K562 (cell line): ENCODE data around the gene GUCY1A2. TPM values are rescaled to one million over a fixed set of nuclear protein-coding genes. Genes with fewer than 3 reads are reported as not detected.

Source experiments
- ATAC-seq: fragments of 200-7000 bp; cut with Tn5 transposase; 3 replicates; pipeline ENCODE4 v1.9.1; 2020; ENCODE audit warnings: moderate library complexity
- BruUV-seq: library from RNA; stranded (reverse); fragments of 400-500 nt; replicated peaks from 2 replicates; lab custom pipeline; 2021; lab: Mats Ljungman, UMichigan
- CTCF ChIA-PET: fragments of 300-600 bp; formaldehyde crosslinking; extraction: SDS; loops from one replicate; lab custom pipeline; 2021; ENCODE audit warnings: low intra/inter-chr PET ratio; lab: Yijun Ruan, JAX
- POLR2A ChIA-PET: fragments of 300-600, 350-650 bp; sonication (Branson Sonifier 250); formaldehyde crosslinking; extraction: SDS; loops from one replicate; lab custom pipeline; 2021; ENCODE audit warnings: antibody characterized with exemption, inconsistent platforms; lab: Yijun Ruan, JAX
- DNase-seq, 4 experiments: peaks; one replicate each; pipeline versions ENCODE4 v3.0.0 to v3.0.0-alpha.2; 2011 to 2018; ENCODE audit warnings: low spot score in 3 of 4, mixed read lengths in 3 of 4; ENCODE audit errors: extremely low read depth in 1 of 4
- FAIRE-seq: peaks from 2 replicates; lab custom pipeline; 2011; peaks lifted over from hg19 to GRCh38; lab: Jason Lieb, UNC
- H2AFZ ChIP-seq: 2 replicates; pipeline ENCODE4 v1.6.0; 2011; ENCODE audit warnings: low read depth, low read length, control low read depth, inconsistent platforms
- H3K27ac ChIP-seq: fragments of 200-600 bp; 3 replicates; pipeline ENCODE4 v1.8.0; 2011; ENCODE audit warnings: low read depth, mild to moderate bottlenecking, control low read depth, inconsistent platforms, low read length, moderate library complexity, mixed read lengths; ENCODE audit errors: extremely low read depth
- H3K27me3 ChIP-seq, 2 experiments: fragments of 300-600 bp in 1 of 2; 2 replicates in 1 of 2; 3 replicates in 1 of 2; pipeline versions ENCODE4 v1.6.0 to v1.8.0; 2011; ENCODE audit warnings: inconsistent platforms in 2 of 2, low read length in 2 of 2, mild to moderate bottlenecking in 1 of 2, mixed read lengths in 1 of 2, moderate library complexity in 1 of 2; ENCODE audit not compliant: control insufficient read depth in 2 of 2, insufficient read depth in 2 of 2
- H3K36me3 ChIP-seq: fragments of 300-600 bp; 3 replicates; pipeline ENCODE4 v1.8.0; 2011; ENCODE audit warnings: mild to moderate bottlenecking, low read length, inconsistent platforms; ENCODE audit not compliant: control insufficient read depth, insufficient read depth
- H3K4me1 ChIP-seq, 2 experiments: fragments of 200-600 bp in 1 of 2; replicated peaks in 1 of 2; 2 replicates in 1 of 2; 3 replicates in 1 of 2; pipeline versions ENCODE4 v1.5.1 to v1.8.0; 2011; ENCODE audit warnings: inconsistent platforms in 2 of 2, low read length in 2 of 2, mild to moderate bottlenecking in 1 of 2, mixed read lengths in 1 of 2, moderate library complexity in 1 of 2; ENCODE audit not compliant: control insufficient read depth in 2 of 2, insufficient read depth in 2 of 2
- H3K4me2 ChIP-seq: 2 replicates; pipeline ENCODE4 v1.6.1; 2011; ENCODE audit warnings: low read length, control low read depth, inconsistent platforms, mixed read lengths; ENCODE audit not compliant: insufficient read depth
- H3K4me3 ChIP-seq: fragments of 200-600 bp; sonication (generic), shearing (Covaris generic); 2 replicates; pipeline ENCODE4 v1.5.1; 2016; ENCODE audit warnings: control low read depth, inconsistent platforms
- H3K79me2 ChIP-seq: fragments of 200-600 bp; 3 replicates; pipeline ENCODE4 v1.8.0; 2011; ENCODE audit warnings: low read length, inconsistent platforms; ENCODE audit not compliant: control insufficient read depth, insufficient read depth
- H3K9ac ChIP-seq, 2 experiments: 2 replicates each; pipeline versions ENCODE4 v1.6.0 to v1.6.1; 2011; ENCODE audit warnings: low read depth in 2 of 2, low read length in 2 of 2, control low read depth in 1 of 2, inconsistent platforms in 1 of 2, mild to moderate bottlenecking in 1 of 2, mixed read lengths in 1 of 2; ENCODE audit not compliant: insufficient read depth in 1 of 2
- H3K9me1 ChIP-seq: one replicate; pipeline ENCODE4 v1.6.0; 2011; ENCODE audit warnings: inconsistent platforms, mild to moderate bottlenecking, low read length, moderate library complexity; ENCODE audit not compliant: control insufficient read depth, insufficient read depth
- H3K9me3 ChIP-seq: replicated peaks from 2 replicates; pipeline ENCODE4 v1.5.1; 2011; ENCODE audit warnings: low read depth, low read length, inconsistent platforms; ENCODE audit not compliant: control insufficient read depth, insufficient read depth
- H4K20me1 ChIP-seq: replicated peaks from 2 replicates; pipeline ENCODE4 v1.6.1; 2011; ENCODE audit warnings: low read length, inconsistent platforms, mixed read lengths; ENCODE audit not compliant: control insufficient read depth, insufficient read depth
- FOS ChIP-seq: IDR thresholded peaks from 3 replicates; pipeline ENCODE4 v1.6.1; 2011; ENCODE audit not compliant: insufficient read length; ENCODE audit errors: extremely low read depth
- HOXB6 ChIP-seq: fragments of 250-450 bp; sonication (Bioruptor Pico); IDR thresholded peaks from 2 replicates; pipeline ENCODE4 v1.5.1; 2022; ENCODE audit warnings: mild to moderate bottlenecking, borderline replicate concordance
- NR2C2 ChIP-seq, 2 experiments: fragments of 200-800 bp in 1 of 2; sonication (Bioruptor generic) in 1 of 2; sonication (generic) in 1 of 2; formaldehyde crosslinking in 1 of 2; IDR thresholded peaks; 2 replicates each; pipeline versions ENCODE4 v1.6.1 to v1.8.0; 2016 to 2022; ENCODE audit warnings: mild to moderate bottlenecking in 1 of 2, missing compliant biosample characterization in 1 of 2, missing genetic modification characterization in 1 of 2, missing genetic modification reagents in 1 of 2
- RAD21 ChIP-seq, 2 experiments: fragments of 250-450 bp in 1 of 2; fragments of 450-650 bp in 1 of 2; sonication (Bioruptor Pico) in 1 of 2; formaldehyde crosslinking in 1 of 2; IDR thresholded peaks in 1 of 2; conservative IDR thresholded peaks in 1 of 2; 2 replicates each; pipeline versions ENCODE4 v1.4.0 to v1.8.0; 2020 to 2022; ENCODE audit warnings: mild to moderate bottlenecking in 2 of 2, moderate library complexity in 1 of 2
- RBM34 ChIP-seq: fragments of 200-400 bp; formaldehyde crosslinking; IDR thresholded peaks from 2 replicates; pipeline ENCODE4 v1.6.1; 2018; ENCODE audit warnings: low read length, borderline replicate concordance; ENCODE audit not compliant: insufficient read depth
- YY1 ChIP-seq, 3 experiments: IDR thresholded peaks; 2 replicates each; pipeline ENCODE4 v1.6.1; 2011; ENCODE audit warnings: low read length in 2 of 3, mild to moderate bottlenecking in 2 of 3, moderate library complexity in 2 of 3, borderline replicate concordance in 1 of 3, control low read depth in 1 of 3, low read depth in 1 of 3; ENCODE audit not compliant: insufficient read depth in 3 of 3, insufficient replicate concordance in 2 of 3, control insufficient read depth in 1 of 3, insufficient read length in 1 of 3; ENCODE audit errors: extremely low read depth in 1 of 3
- ZNF174 ChIP-seq: fragments of 250-450 bp; sonication (Bioruptor Pico); IDR thresholded peaks from 2 replicates; pipeline ENCODE4 v1.4.0; 2020; ENCODE audit warnings: mild to moderate bottlenecking
- ZNF507 ChIP-seq: conservative IDR thresholded peaks from 2 replicates; pipeline ENCODE4 v1.6.1; 2017; ENCODE audit warnings: missing genetic modification characterization, missing compliant biosample characterization
- WGBS: fragments of 100-300 bp; shearing (Covaris generic); methylation state at CpG from one replicate; pipeline ENCODE4 v1.1.6; 2016; ENCODE audit warnings: low coverage, mixed read lengths; ENCODE audit not compliant: insufficient coverage; ENCODE audit errors: missing lambda C conversion rate; 5-methylcytosine and 5-hydroxymethylcytosine counted together
- in situ Hi-C: fragments of 300-500 bp; cut with MboI; formaldehyde crosslinking; loops from 4 replicates; pipeline ENCODE4 v1.15.0; 2018; ENCODE audit warnings: inconsistent platforms, mixed read lengths
- intact Hi-C: fragments of 100-400 bp; cut with micrococcal nuclease; formaldehyde crosslinking; loops from 2 replicates; pipeline ENCODE4 v1.14.2; 2022
- polyA plus RNA-seq, 8 experiments: library from polyadenylated mRNA; depleted of rRNA in 4 of 8; stranded (reverse) in 5 of 8; unstranded in 3 of 8; fragments of >200 nt; fragmentation: Nextera tagmentation in 2 of 8; fragmentation: Illumina TruSeq in 1 of 8; extraction: Ambion mirVana in 2 of 8; extraction: Trizol in 1 of 8; gene quantifications; 2 replicates each; pipeline versions ENCODE4 v1.2.1 to v1.2.3, GENCODE V29; 2011 to 2014; ENCODE audit warnings: inconsistent platforms in 1 of 8, missing spikeins in 1 of 8
- total RNA-seq, 7 experiments: library from RNA; depleted of rRNA in 6 of 7; stranded (reverse); fragments of >200 nt in 6 of 7; fragmentation: Illumina TruSeq in 2 of 7; extraction: Trizol in 2 of 7; gene quantifications; 2 replicates each; pipeline versions ENCODE4 v1.2.1 to v1.2.3, GENCODE V29; 2011 to 2021; ENCODE audit warnings: low replicate concordance in 1 of 7
- TF ChIP-seq, protein P1 (sequence below): fragments of 150-350 bp; IDR thresholded peaks from 2 replicates; pipeline ENCODE4 v1.6.1; 2014; ENCODE audit warnings: low read depth, mild to moderate bottlenecking, low read length, borderline replicate concordance
- TF ChIP-seq, protein P2 (sequence below): fragments of 250-450 bp; sonication (Bioruptor Pico); IDR thresholded peaks from 2 replicates; pipeline ENCODE4 v1.8.0; 2022; ENCODE audit warnings: moderate library complexity, mild to moderate bottlenecking, inconsistent platforms
- TF ChIP-seq, protein P3 (sequence below): sonication (generic); formaldehyde crosslinking; IDR thresholded peaks from 2 replicates; pipeline ENCODE4 v1.5.0; 2020; ENCODE audit warnings: missing genetic modification reagents

Gene GUCY1A2
- total and polyA plus RNA-seq, 9 of the 15 experiments (the other 6 are each of a cell fraction or from before 2014, with no cell fraction given), result under 0.01 to 0.04 TPM; not detected in 7

DNA sequence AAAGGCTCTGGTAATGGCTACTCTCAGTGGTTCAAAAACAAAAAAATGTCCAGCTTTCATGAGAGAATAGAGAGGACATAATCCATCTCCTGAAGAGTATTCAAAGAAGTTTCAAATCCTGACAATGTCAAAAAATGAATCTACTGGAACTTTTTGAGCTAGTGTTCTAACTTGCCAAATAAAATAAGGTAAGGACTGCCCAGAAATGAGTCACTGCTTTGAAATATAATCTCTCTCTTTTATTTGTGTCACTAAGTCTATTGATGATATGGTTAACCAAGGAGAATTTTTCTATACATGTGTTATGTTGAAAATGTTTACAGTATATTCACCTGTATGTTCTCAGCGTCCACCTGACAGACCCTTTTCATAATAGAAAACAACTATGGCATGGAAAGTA, 3.4 kb downstream of the GUCY1A2 start:
- peaks cover 0 to 15% of the 10 kb centered on the region in 2 experiments; a peak in 2 of 5 replicates for H3K4me1 ChIP-seq
- WGBS, result 0% methylated on average over 1 of the region's 1 CpG
- FAIRE-seq, result no peak
- H3K79me2 ChIP-seq, result no peaks in the 10 kb centered on the region
- no peak for DNase-seq
- CTCF ChIA-PET, result no interaction called here
- no peaks in the 10 kb centered on the region for H3K9me3 ChIP-seq
- peaks cover 7 to 10% of the 10 kb centered on the region in 2 experiments; a peak in 3 of 5 replicates for H3K27me3 ChIP-seq
- POLR2A ChIA-PET, result no interaction called here
- H3K9me1 ChIP-seq, result no peaks in the 10 kb centered on the region
- H3K4me3 ChIP-seq, result no peak overlapping the region
- H2AFZ ChIP-seq, result no peak overlapping the region
- BruUV-seq, result no TSS peak
- ATAC-seq, result no peak
- intact Hi-C loops, result no loop called here
- no peak overlapping the region for H3K27ac ChIP-seq
- no peak overlapping the region for H3K9ac ChIP-seq
- H4K20me1 ChIP-seq, result no peaks in the 10 kb centered on the region
- H3K4me2 ChIP-seq, result no peak overlapping the region
- no peaks in the 10 kb centered on the region for H3K36me3 ChIP-seq
- in situ Hi-C loops, result no loop called here
- TF ChIP-seq YY1 (IDR thresholded peaks at IDR 0.05; ENCODE audit: borderline replicate concordance in 1 of 3, control insufficient read depth in 1 of 3, extremely low read depth in 1 of 3, insufficient read depth in 3 of 3, insufficient read length in 1 of 3, insufficient replicate concordance in 2 of 3, low read depth in 1 of 3, low read length in 2 of 3) (no peak), RBM34 (no peak), FOS (no peak), ZNF174 (CRISPR knock-in tag) (no peak), HOXB6 (CRISPR knock-in tag) (no peak), ZNF507 (no peak), RAD21 (CRISPR knock-in tag; conservative IDR thresholded peaks at IDR 0.05 in 1 of 2, IDR thresholded peaks at IDR 0.05 in 1 of 2) (no peak), NR2C2 (CRISPR knock-in tag; IDR thresholded peaks at IDR 0.05) (no peak), NR2C2 (tag; IDR thresholded peaks at IDR 0.05) (no peak)
- TF ChIP-seq, protein P1, sequence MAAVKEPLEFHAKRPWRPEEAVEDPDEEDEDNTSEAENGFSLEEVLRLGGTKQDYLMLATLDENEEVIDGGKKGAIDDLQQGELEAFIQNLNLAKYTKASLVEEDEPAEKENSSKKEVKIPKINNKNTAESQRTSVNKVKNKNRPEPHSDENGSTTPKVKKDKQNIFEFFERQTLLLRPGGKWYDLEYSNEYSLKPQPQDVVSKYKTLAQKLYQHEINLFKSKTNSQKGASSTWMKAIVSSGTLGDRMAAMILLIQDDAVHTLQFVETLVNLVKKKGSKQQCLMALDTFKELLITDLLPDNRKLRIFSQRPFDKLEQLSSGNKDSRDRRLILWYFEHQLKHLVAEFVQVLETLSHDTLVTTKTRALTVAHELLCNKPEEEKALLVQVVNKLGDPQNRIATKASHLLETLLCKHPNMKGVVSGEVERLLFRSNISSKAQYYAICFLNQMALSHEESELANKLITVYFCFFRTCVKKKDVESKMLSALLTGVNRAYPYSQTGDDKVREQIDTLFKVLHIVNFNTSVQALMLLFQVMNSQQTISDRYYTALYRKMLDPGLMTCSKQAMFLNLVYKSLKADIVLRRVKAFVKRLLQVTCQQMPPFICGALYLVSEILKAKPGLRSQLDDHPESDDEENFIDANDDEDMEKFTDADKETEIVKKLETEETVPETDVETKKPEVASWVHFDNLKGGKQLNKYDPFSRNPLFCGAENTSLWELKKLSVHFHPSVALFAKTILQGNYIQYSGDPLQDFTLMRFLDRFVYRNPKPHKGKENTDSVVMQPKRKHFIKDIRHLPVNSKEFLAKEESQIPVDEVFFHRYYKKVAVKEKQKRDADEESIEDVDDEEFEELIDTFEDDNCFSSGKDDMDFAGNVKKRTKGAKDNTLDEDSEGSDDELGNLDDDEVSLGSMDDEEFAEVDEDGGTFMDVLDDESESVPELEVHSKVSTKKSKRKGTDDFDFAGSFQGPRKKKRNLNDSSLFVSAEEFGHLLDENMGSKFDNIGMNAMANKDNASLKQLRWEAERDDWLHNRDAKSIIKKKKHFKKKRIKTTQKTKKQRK, result no peak
- TF ChIP-seq, protein P2, sequence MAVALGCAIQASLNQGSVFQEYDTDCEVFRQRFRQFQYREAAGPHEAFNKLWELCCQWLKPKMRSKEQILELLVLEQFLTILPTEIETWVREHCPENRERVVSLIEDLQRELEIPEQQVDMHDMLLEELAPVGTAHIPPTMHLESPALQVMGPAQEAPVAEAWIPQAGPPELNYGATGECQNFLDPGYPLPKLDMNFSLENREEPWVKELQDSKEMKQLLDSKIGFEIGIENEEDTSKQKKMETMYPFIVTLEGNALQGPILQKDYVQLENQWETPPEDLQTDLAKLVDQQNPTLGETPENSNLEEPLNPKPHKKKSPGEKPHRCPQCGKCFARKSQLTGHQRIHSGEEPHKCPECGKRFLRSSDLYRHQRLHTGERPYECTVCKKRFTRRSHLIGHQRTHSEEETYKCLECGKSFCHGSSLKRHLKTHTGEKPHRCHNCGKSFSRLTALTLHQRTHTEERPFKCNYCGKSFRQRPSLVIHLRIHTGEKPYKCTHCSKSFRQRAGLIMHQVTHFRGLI (CRISPR knock-in tag), result no peak
- TF ChIP-seq, protein P3, sequence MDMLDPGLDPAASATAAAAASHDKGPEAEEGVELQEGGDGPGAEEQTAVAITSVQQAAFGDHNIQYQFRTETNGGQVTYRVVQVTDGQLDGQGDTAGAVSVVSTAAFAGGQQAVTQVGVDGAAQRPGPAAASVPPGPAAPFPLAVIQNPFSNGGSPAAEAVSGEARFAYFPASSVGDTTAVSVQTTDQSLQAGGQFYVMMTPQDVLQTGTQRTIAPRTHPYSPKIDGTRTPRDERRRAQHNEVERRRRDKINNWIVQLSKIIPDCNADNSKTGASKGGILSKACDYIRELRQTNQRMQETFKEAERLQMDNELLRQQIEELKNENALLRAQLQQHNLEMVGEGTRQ (CRISPR knock-in tag), result no peak
